Stimulated activated effector memory CD8-positive, alpha-beta T cell treated with anti-CD3 and anti-CD28 coated beads, Interleukin-12 subunit alpha, Interleukin-12 subunit beta, amount 100 ng/mL, for 72 hours (primary cell): ENCODE measurements around the gene ADGRD2.

Source experiments
- ATAC-seq: fragments of 150-1000 bp; cut with Tn5 transposase; 2 replicates; pipeline ENCODE4 v1.10.0; 2021
- DNase-seq, 2 donors: peaks; one replicate each; pipeline ENCODE4 v3.0.0; 2021 to 2022; ENCODE audit warnings: low spot score in 2 of 2
- H3K27ac Mint-ChIP-seq: one replicate; pipeline ENCODE4 v1.8.0; 2022; ENCODE audit warnings: mild to moderate bottlenecking, mixed read lengths
- H3K36me3 Mint-ChIP-seq: one replicate; pipeline ENCODE4 v1.8.0; 2022; ENCODE audit warnings: mild to moderate bottlenecking, mixed read lengths
- H3K4me1 Mint-ChIP-seq: one replicate; pipeline ENCODE4 v1.8.0; 2022; ENCODE audit warnings: mixed read lengths
- H3K4me3 Mint-ChIP-seq: one replicate; pipeline ENCODE4 v1.8.0; 2022; ENCODE audit warnings: mild to moderate bottlenecking, mixed read lengths
- H3K9me3 Mint-ChIP-seq: one replicate; pipeline ENCODE4 v1.8.0; 2022; ENCODE audit warnings: mixed read lengths

Gene ADGRD2

GRCh38 chr9:124479371-124479770 is 29.1 kb downstream of the ADGRD2 start:
- no peaks in the 10 kb centered on the region for H3K4me1 Mint-ChIP-seq
- no peak overlapping the region for H3K27ac Mint-ChIP-seq
- no peaks in the 10 kb centered on the region for H3K36me3 Mint-ChIP-seq
- no peak overlapping the region for H3K4me3 Mint-ChIP-seq
- no peak for ATAC-seq
- no peaks in the 10 kb centered on the region for H3K9me3 Mint-ChIP-seq
- no peak for DNase-seq

- H3K36me3 Mint-ChIP-seq: no peaks in the 10 kb centered on the region
- no peak overlapping the region for H3K27ac Mint-ChIP-seq
- no peaks in the 10 kb centered on the region for H3K9me3 Mint-ChIP-seq
- no peak overlapping the region for H3K4me3 Mint-ChIP-seq
- H3K4me1 Mint-ChIP-seq: no peaks in the 10 kb centered on the region
- no peak for DNase-seq
- ATAC-seq: no peak
Measured at GRCh38 chr9:124479947-124480620, 29.8 kb downstream of the ADGRD2 start.

- Mint-ChIP-seq H3K27ac (no peak overlapping the region), H3K9me3 (no peaks in the 10 kb centered on the region), H3K36me3 (no peaks in the 10 kb centered on the region), H3K4me1 (no peaks in the 10 kb centered on the region), H3K4me3 (no peak overlapping the region)
- DNase-seq: no peak
- peak; percentile 37 for ATAC-seq
Measured at GRCh38 chr9:124480621-124480981, 30.4 kb downstream of the ADGRD2 start.

- Mint-ChIP-seq H3K4me1 (no peaks in the 10 kb centered on the region), H3K4me3 (no peak overlapping the region), H3K9me3 (no peaks in the 10 kb centered on the region), H3K36me3 (no peaks in the 10 kb centered on the region), H3K27ac (no peak overlapping the region)
- DNase-seq: no peak
- ATAC-seq: no peak
Measured at GRCh38 chr9:124481115-124481514, 30.9 kb downstream of the ADGRD2 start.

- Mint-ChIP-seq H3K9me3 (no peaks in the 10 kb centered on the region), H3K27ac (no peak overlapping the region), H3K4me1 (no peaks in the 10 kb centered on the region), H3K4me3 (no peak overlapping the region), H3K36me3 (no peaks in the 10 kb centered on the region)
- no peak for ATAC-seq
- DNase-seq: no peak
Measured at GRCh38 chr9:124482431-124483031, 32.3 kb downstream of the ADGRD2 start.

- H3K4me1 Mint-ChIP-seq: no peaks in the 10 kb centered on the region
- no peaks in the 10 kb centered on the region for H3K36me3 Mint-ChIP-seq
- H3K4me3 Mint-ChIP-seq: no peak overlapping the region
- H3K9me3 Mint-ChIP-seq: no peaks in the 10 kb centered on the region
- no peak overlapping the region for H3K27ac Mint-ChIP-seq
- no peak for DNase-seq
- ATAC-seq: no peak
Measured at GRCh38 chr9:124483481-124483880, 33.2 kb downstream of the ADGRD2 start.

- H3K9me3 Mint-ChIP-seq: no peaks in the 10 kb centered on the region
- H3K36me3 Mint-ChIP-seq: no peaks in the 10 kb centered on the region
- H3K4me1 Mint-ChIP-seq: no peaks in the 10 kb centered on the region
- no peak overlapping the region for H3K27ac Mint-ChIP-seq
- ATAC-seq (no peak), DNase-seq (no peak)
- H3K4me3 Mint-ChIP-seq: no peak overlapping the region
Measured at GRCh38 chr9:124485201-124485600, 35.0 kb downstream of the ADGRD2 start.

- no peaks in the 10 kb centered on the region for H3K36me3 Mint-ChIP-seq
- ATAC-seq (no peak), DNase-seq (no peak)
- H3K27ac Mint-ChIP-seq: no peak overlapping the region
- H3K4me1 Mint-ChIP-seq: no peaks in the 10 kb centered on the region
- H3K4me3 Mint-ChIP-seq: no peak overlapping the region
- no peaks in the 10 kb centered on the region for H3K9me3 Mint-ChIP-seq
Measured at GRCh38 chr9:124485936-124486335, 35.7 kb downstream of the ADGRD2 start.

- ATAC-seq: no peak
- no peak for DNase-seq
- H3K9me3 Mint-ChIP-seq: no peaks in the 10 kb centered on the region
- H3K4me1 Mint-ChIP-seq: no peaks in the 10 kb centered on the region
- no peak overlapping the region for H3K27ac Mint-ChIP-seq
- no peaks in the 10 kb centered on the region for H3K36me3 Mint-ChIP-seq
- no peak overlapping the region for H3K4me3 Mint-ChIP-seq
Measured at GRCh38 chr9:124486778-124487259, 36.6 kb downstream of the ADGRD2 start.

- ATAC-seq: no peak
- no peak overlapping the region for H3K4me3 Mint-ChIP-seq
- no peak for DNase-seq
- no peaks in the 10 kb centered on the region for H3K4me1 Mint-ChIP-seq
- no peak overlapping the region for H3K27ac Mint-ChIP-seq
- H3K9me3 Mint-ChIP-seq: no peaks in the 10 kb centered on the region
- no peaks in the 10 kb centered on the region for H3K36me3 Mint-ChIP-seq
Measured at GRCh38 chr9:124487260-124488182, 37.3 kb downstream of the ADGRD2 start.

GRCh38 chr9:124488641-124489210 is 38.5 kb downstream of the ADGRD2 start:
- no peaks in the 10 kb centered on the region for H3K4me1 Mint-ChIP-seq
- no peaks in the 10 kb centered on the region for H3K9me3 Mint-ChIP-seq
- ATAC-seq: no peak

GRCh38 chr9:124489222-124489621 is 39.0 kb downstream of the ADGRD2 start:
- ATAC-seq (no peak), DNase-seq (no peak)
- Mint-ChIP-seq H3K27ac (no peak overlapping the region), H3K4me3 (no peak overlapping the region), H3K4me1 (no peaks in the 10 kb centered on the region), H3K36me3 (no peaks in the 10 kb centered on the region), H3K9me3 (no peaks in the 10 kb centered on the region)

More at GRCh38 chr9:124488641-124489210, 38.5 kb downstream of the ADGRD2 start:
- no peaks in the 10 kb centered on the region for H3K36me3 Mint-ChIP-seq
- no peak for DNase-seq
- H3K27ac Mint-ChIP-seq: no peak overlapping the region
- H3K4me3 Mint-ChIP-seq: no peak overlapping the region

GRCh38 chr9:124490004-124490403 is 39.8 kb downstream of the ADGRD2 start:
- Mint-ChIP-seq H3K9me3 (no peaks in the 10 kb centered on the region), H3K36me3 (no peaks in the 10 kb centered on the region), H3K4me3 (no peak overlapping the region), H3K27ac (no peak overlapping the region), H3K4me1 (no peaks in the 10 kb centered on the region)
- DNase-seq: no peak
- ATAC-seq: no peak

GRCh38 chr9:124491049-124491975 is 41.1 kb downstream of the ADGRD2 start:
- DNase-seq: no peak
- H3K9me3 Mint-ChIP-seq: no peaks in the 10 kb centered on the region
- no peaks in the 10 kb centered on the region for H3K36me3 Mint-ChIP-seq
- no peak overlapping the region for H3K27ac Mint-ChIP-seq
- H3K4me1 Mint-ChIP-seq: peaks cover 7% of the 10 kb centered on the region
- H3K4me3 Mint-ChIP-seq: no peak overlapping the region
- ATAC-seq: no peak
